NCI-H1417 (cell line): Measurements from ENCODE around the gene COMMD3.

Experiments used
- DNase-seq, 3 experiments: peaks; one replicate each; lab custom pipeline; 2025; lab: John Stamatoyannopoulos, UW

COMMD3 gene

GRCh38 chr10:22319980-22320558 lies 3.9 kb downstream of the COMMD3 start:
- peak in 1 of 3 experiments; percentile 33 for DNase-seq

GRCh38 chr10:22320591-22321155 lies 4.5 kb downstream of the COMMD3 start, which contains the start of gene BMI1:
TSS of gene BMI1 (plus strand) at chr10:22321099. CDS start at chr10:22326450, 5,351 bp downstream.
- DNase-seq: peak; percentile 71 to 79 (median 73)

GRCh38 chr10:22321156-22321923 lies 5.2 kb downstream of the COMMD3 start:
- DNase-seq: peak; percentile 47 to 79 (median 71)

GRCh38 chr10:22321924-22322640 lies 5.9 kb downstream of the COMMD3 start:
- peak in 2 of 3 experiments; percentile 52 to 56 for DNase-seq

- no peak for DNase-seq
Observed at GRCh38 chr10:22322641-22323160, 6.5 kb downstream of the COMMD3 start.

GRCh38 chr10:22323538-22324305 lies 7.5 kb downstream of the COMMD3 start:
- DNase-seq: no peak

- no peak for DNase-seq
Observed at GRCh38 chr10:22324413-22324812, 8.2 kb downstream of the COMMD3 start.

- no peak for DNase-seq
Observed at GRCh38 chr10:22324893-22325271, 8.7 kb downstream of the COMMD3 start.

- peak; percentile 57 to 85 (median 75) for DNase-seq
Observed at GRCh38 chr10:22325272-22326144, 9.3 kb downstream of the COMMD3 start.

- DNase-seq: peak in 1 of 3 experiments; percentile 2
Observed at GRCh38 chr10:22326145-22326702, 10.0 kb downstream of the COMMD3 start.

GRCh38 chr10:22329150-22329549 lies 13.0 kb downstream of the COMMD3 start:
- DNase-seq: no peak

- DNase-seq: no peak
Observed at GRCh38 chr10:22332116-22332692, 16.0 kb downstream of the COMMD3 start.

GRCh38 chr10:22333167-22333974 lies 17.2 kb downstream of the COMMD3 start:
- no peak for DNase-seq

GRCh38 chr10:22333975-22334282 lies 17.7 kb downstream of the COMMD3 start:
- DNase-seq: no peak

- no peak for DNase-seq
Observed at GRCh38 chr10:22334414-22335172, 18.4 kb downstream of the COMMD3 start.

GRCh38 chr10:22335173-22335933 lies 19.2 kb downstream of the COMMD3 start:
- no peak for DNase-seq

GRCh38 chr10:22338185-22338900 lies 22.2 kb downstream of the COMMD3 start:
- no peak for DNase-seq
